GM12864 (cell line): Measurements from ENCODE around the gene CELSR1.

Source experiments
- DNase-seq: peaks from one replicate; pipeline ENCODE4 v3.0.0-alpha.2; 2011; ENCODE audit warnings: low read depth
- H3K4me3 ChIP-seq: 2 replicates; pipeline ENCODE4 v1.5.1; 2011; ENCODE audit warnings: mild to moderate bottlenecking, low read depth, low read length, control low read depth
- CTCF ChIP-seq: IDR thresholded peaks from 2 replicates; pipeline ENCODE4 v1.5.1; 2011; ENCODE audit warnings: low read depth, mild to moderate bottlenecking, moderate library complexity, low read length, control low read depth, inconsistent platforms; ENCODE audit errors: missing control alignments

The CELSR1 gene

GRCh38 chr22:46469711-46470110 lies 67.7 kb downstream of the CELSR1 start:
- no peak for DNase-seq
- no peak overlapping the region for H3K4me3 ChIP-seq
- TF ChIP-seq CTCF, result no peak

DNA sequence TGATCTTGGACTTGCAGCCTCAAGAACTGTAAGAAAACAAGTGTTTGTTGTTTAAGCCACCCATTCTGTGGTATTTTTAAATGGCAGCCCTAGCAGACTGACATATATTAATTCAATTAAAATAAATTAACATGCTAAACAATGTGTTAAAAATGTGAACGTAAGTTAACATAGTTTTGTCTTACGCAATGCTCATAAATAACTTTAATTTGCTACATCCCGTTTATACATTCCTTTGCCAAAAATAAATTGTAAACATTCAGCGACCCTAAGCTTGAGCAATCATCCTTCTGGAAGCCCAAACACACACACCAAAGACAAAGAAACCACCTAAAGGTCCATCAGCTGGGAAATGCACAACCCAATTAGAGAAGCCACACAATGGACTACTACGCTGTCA lies 70.4 kb downstream of the CELSR1 start:
- no peak overlapping the region for H3K4me3 ChIP-seq
- no peak for TF ChIP-seq CTCF
- no peak for DNase-seq

DNA sequence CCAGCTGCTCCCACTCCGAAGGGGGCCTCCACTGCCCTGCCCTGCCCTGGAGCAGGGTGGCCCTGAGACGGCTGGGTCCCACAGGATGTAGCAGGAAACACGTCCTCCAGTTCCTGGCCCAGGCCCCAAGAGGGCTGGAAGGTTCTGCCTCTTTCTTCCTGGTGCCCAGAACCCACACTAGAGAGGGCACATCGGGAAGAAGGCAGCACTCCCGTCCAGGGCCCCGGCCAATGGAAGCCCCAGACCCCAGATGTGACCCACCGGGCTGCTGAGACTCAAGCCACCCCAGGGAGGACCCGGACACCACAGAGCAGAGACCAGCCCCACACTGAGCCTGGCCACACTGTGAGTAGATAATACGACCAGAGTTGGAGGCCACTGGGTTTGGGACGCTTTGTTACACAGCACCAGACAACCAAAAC lies 71.2 kb downstream of the CELSR1 start:
- no peak overlapping the region for H3K4me3 ChIP-seq
- TF ChIP-seq CTCF, result no peak
- no peak for DNase-seq

DNA sequence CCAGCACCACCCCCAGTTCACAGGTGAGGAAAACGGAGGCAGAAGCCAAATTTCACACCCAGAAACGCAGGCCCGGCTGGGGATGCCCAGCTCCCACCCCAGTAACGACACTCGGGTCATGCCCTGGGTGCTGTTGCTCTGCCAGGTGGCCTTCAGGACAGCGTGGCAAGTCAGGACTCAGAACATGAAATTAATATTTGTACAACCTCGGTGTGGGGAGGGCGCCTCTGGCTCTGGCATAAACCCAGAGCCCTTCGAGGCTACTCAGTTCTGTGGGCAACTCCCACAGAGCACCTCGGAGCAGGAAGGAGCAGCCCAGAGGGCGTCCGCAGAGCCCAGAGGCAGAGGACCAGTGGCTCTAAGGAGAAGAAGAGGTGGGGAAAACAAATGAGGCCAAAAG lies 71.6 kb downstream of the CELSR1 start:
- no peak for DNase-seq
- no peak for TF ChIP-seq CTCF
- no peak overlapping the region for H3K4me3 ChIP-seq

DNA sequence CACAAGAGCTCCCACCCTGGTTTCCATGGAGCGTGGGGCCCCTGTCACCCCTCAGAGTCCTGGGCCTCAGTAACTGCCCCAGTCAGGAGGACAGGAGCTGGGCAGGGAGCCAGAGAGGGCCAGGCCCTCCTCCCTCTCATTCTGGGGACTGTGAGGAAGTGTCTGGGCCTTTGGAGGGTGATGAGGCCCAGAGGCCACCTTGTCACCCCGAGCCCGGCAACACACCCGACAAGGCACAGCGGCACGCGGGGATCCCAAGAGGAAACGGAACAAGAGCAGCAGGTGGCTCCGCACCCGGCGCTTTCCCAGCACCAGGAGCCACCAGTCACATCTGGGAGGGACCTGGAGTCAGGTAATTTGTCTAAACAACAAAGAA lies 72.1 kb downstream of the CELSR1 start:
- DNase-seq, result no peak
- no peak overlapping the region for H3K4me3 ChIP-seq
- no peak for TF ChIP-seq CTCF

- TF ChIP-seq CTCF, result no peak
- DNase-seq, result no peak
- H3K4me3 ChIP-seq, result no peak overlapping the region
Measured at GRCh38 chr22:46464701-46465344, 72.6 kb downstream of the CELSR1 start.

DNA sequence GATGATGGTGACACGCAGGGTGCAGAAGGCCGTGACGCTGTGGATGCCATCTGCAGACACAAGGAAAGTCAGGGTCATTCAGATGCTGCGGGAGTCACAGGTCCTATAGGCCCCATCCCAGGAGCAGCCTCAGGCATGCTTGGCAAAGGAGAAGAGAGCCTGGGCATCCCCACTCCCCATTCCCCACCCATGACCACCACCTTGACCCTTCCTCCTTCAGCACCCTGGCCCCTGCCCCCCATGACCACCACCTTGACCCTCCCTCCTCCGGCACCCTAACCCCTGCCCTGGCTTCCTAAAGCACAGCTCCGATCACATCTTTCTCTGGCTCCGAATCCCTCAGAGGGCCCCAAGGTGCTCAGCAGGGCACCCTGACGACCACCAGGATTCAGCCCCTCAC lies 73.1 kb downstream of the CELSR1 start:
- no peak for DNase-seq
- H3K4me3 ChIP-seq, result no peak overlapping the region
- no peak for TF ChIP-seq CTCF
